VCaP (cell line): ENCODE data around the gene ZNF438.
"Not testable (repeated sequence)": the region's sequence is repeated elsewhere in the genome, so short reads cannot be mapped to it uniquely, and the experiment has no call there.

ENCODE experiments used
- H3K27ac ChIP-seq: fragments of 450-650 bp; 2 replicates; pipeline ENCODE4 v1.5.1; 2017
- TF ChIP-seq, protein P1 (sequence below): fragments of 450-650 bp; conservative IDR thresholded peaks from 2 replicates; pipeline ENCODE4 v1.5.1; 2017; ENCODE audit warnings: mild to moderate bottlenecking, moderate library complexity

ZNF438 gene

DNA sequence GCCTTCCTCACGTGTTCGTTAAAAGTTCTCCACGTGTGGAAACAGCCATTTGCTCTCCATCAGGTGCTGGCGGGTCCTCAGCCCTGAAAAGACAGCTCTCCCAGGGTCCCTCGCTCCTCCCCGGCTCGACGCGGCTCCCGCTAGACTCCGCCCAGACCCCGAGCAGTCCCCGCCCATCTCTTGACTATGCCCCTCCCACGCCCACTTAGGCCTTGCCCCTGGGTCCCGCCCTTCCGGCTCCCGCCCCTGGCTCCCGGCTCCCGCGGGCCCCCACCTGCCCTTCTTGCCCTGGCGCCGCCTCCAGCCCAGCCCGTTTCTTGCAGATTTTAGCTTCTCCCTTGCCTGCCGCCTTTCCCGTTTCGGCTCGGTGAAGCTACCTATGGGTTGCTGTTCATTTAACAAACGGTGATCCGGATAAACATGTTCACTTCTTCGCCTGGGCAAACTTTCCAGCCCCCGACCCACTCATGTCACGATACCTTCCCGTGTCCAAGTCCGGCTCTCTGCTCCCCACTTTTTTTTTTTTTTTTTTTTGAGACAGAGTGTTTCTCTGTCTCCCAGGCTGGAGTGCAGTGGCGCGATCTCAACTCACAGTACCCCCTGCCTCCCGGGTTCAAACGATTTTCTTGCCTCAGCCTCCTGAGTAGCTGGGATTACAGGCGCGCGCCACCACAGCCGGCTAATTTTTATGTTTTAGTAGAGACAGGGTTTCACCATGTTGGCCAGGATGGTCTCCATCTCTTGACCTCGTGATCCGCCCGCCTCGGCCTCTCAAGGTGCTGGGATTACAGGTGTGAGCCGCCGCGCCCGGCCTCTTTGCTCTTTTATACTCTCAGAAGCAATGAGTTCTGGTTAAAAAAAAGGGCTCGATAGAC, 830 bp upstream of the ZNF438 start:
- TF ChIP-seq, protein P1, sequence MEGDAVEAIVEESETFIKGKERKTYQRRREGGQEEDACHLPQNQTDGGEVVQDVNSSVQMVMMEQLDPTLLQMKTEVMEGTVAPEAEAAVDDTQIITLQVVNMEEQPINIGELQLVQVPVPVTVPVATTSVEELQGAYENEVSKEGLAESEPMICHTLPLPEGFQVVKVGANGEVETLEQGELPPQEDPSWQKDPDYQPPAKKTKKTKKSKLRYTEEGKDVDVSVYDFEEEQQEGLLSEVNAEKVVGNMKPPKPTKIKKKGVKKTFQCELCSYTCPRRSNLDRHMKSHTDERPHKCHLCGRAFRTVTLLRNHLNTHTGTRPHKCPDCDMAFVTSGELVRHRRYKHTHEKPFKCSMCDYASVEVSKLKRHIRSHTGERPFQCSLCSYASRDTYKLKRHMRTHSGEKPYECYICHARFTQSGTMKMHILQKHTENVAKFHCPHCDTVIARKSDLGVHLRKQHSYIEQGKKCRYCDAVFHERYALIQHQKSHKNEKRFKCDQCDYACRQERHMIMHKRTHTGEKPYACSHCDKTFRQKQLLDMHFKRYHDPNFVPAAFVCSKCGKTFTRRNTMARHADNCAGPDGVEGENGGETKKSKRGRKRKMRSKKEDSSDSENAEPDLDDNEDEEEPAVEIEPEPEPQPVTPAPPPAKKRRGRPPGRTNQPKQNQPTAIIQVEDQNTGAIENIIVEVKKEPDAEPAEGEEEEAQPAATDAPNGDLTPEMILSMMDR = no peak
- H3K27ac ChIP-seq = peak overlapping the region; percentile 79

DNA sequence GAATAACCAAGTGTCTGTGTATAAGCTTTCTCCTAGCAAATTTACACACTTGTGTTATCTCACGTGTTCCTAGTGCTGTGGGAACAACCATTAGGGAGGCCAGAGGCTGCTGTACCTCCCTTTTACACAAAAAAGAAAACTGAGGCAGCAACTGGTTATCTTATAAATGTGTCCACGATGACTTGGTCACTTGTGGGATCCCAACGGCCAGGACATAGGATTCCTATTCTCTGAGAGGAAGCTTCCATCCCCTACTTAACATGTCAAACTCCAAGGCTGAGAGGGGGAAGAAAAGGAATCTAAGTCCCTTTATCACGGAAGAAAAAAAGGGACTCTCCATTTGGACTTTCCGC, 484 bp downstream of the ZNF438 start:
- peak overlapping the region; percentile 79 for H3K27ac ChIP-seq
- TF ChIP-seq, protein P1 = no peak

DNA sequence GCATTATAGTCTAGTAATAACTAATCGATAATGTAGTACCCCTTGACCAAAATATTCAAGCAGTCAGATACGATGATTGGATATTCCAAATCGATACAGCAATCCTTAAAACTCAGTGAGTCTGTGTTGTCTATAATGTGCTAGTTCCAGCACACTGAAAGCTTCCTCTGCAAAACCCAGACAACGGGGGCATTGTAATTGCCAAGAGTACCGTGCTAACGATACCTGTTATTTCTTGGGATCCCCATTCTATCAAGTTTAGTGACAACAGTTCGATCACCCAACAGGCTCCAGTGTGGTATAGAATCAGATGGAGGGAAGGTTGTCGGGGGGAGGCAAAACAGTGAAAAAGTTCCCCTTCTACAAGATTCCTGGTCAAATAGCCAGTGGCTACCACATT, 865 bp downstream of the ZNF438 start:
- peak overlapping the region; percentile 79 for H3K27ac ChIP-seq
- TF ChIP-seq, protein P1 = no peak

DNA sequence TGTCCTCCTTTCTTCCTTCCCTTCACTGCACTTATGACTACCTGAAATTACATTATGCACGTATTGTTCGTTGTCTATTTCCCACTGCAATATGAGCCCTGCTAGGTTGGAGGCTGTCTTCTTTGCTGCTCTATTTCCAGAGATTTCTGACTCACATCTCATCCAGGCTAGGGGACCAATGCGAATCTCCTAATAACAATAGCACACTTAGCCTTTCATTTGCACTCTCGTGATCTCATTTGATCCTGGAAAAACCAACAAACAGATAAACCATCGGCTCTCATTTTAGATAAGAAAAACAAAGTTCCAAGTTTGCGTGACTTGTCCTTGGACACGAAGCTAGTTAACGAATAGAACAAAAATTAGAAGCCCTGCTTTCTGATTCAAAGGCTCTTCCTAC, 1.4 kb downstream of the ZNF438 start:
- no peak overlapping the region for H3K27ac ChIP-seq

DNA sequence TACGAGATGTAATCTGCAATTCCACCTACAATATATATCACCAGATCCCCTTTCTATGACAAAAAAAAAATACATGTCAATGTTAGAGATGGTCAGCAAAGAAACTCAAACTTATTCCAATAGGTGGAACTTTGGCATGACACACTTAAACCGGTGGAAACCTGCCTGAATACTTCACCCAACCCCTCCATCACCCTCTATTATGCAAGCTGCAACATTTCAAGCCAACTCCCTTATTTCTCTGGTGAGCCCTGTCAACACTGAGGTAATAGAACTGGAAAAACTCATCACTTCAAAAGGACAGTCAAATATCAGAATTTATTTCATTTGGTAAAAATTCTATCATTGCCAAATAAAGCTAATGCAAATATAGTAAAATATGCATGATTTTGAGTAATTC, 3.6 kb downstream of the ZNF438 start:
- TF ChIP-seq, protein P1 = no peak
- H3K27ac ChIP-seq = no peak overlapping the region

More for the DNA sequence above, 1.4 kb downstream of the ZNF438 start:
- TF ChIP-seq, protein P1 = no peak

DNA sequence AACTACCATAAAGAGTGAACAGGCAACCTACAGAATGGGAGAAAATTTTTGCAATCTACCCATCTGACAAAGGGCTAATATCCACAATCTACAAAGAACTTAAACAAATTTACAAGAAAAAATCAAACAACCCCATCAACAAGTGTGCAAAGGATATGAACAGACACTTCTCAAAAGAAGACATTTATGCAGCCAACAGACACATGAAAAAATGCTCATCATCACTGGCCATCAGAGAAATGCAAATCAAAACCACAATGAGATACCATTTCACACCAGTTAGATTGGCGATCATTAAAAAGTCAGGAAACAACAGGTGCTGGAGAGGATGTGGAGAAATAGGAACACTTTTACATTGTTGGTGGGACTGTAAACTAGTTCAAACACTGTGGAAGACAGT, 5.4 kb downstream of the ZNF438 start:
- H3K27ac ChIP-seq = not testable (repeated sequence)

DNA sequence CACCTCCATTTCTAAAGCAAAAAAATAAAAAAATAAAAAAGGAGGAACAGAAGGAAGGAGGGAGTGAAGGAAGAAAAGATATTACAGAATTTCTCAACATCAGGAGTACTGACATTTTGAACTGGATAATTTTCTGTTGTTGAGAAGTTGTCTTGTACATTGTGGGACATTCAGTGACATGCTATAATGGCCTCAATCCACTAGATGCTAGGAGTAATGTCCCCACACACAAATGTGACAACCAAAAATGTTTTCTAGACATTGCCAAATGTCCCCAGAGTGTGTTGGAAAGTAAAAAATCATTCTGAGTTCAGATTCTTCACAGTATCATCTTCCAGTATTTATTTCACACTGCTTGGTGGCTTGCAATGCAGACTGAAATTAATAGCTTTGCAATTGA, 6.5 kb downstream of the ZNF438 start:
- no peak overlapping the region for H3K27ac ChIP-seq
- TF ChIP-seq, protein P1 = no peak

DNA sequence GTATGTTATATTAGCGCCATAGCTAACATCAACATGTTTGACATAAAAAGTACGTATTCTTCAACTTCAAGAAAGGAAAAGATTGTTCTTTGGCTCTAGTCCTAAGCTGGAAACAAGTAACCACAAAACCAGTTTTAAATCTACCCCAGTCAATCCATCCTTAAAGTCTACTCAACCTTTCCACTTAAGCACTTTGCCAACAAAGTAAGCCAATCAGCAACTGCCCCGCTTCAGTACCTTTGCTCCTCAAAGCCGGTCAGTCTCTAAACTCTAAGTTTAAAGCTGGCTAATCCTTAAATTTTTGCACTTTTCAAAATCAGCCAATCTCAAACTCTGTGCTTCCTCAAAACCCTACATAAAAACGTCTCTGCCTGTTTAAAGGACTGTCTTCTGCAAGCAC, 8.1 kb downstream of the ZNF438 start:
- no peak overlapping the region for H3K27ac ChIP-seq
- TF ChIP-seq, protein P1 = no peak
